BLaER1 (cell line): Measurements from ENCODE around the gene ATG12.

Source experiments
- H3K27ac ChIP-seq: shearing (Covaris generic); formaldehyde crosslinking; 2 replicates; pipeline ENCODE4 v1.8.1; 2022
- H3K27me3 ChIP-seq: shearing (Covaris generic); formaldehyde crosslinking; 2 replicates; pipeline ENCODE4 v1.8.1; 2022
- H3K36me3 ChIP-seq: shearing (Covaris generic); formaldehyde crosslinking; 2 replicates; pipeline ENCODE4 v1.8.1; 2022
- H3K4me1 ChIP-seq: shearing (Covaris generic); formaldehyde crosslinking; 2 replicates; pipeline ENCODE4 v1.8.1; 2022
- H3K4me2 ChIP-seq: shearing (Covaris generic); formaldehyde crosslinking; 2 replicates; pipeline ENCODE4 v1.8.1; 2022
- H3K4me3 ChIP-seq: shearing (Covaris generic); formaldehyde crosslinking; 2 replicates; pipeline ENCODE4 v1.8.1; 2022
- H3K9ac ChIP-seq: shearing (Covaris generic); formaldehyde crosslinking; 2 replicates; pipeline ENCODE4 v1.8.1; 2022
- H3K9me3 ChIP-seq: shearing (Covaris generic); formaldehyde crosslinking; 2 replicates; pipeline ENCODE4 v1.8.1; 2022
- H4K20me1 ChIP-seq: shearing (Covaris generic); formaldehyde crosslinking; 2 replicates; pipeline ENCODE4 v1.8.1; 2022
- Cebpa-rat ChIP-seq: shearing (Covaris generic); IDR thresholded peaks from 2 replicates; pipeline ENCODE4 v1.8.1; 2022

Gene ATG12

DNA sequence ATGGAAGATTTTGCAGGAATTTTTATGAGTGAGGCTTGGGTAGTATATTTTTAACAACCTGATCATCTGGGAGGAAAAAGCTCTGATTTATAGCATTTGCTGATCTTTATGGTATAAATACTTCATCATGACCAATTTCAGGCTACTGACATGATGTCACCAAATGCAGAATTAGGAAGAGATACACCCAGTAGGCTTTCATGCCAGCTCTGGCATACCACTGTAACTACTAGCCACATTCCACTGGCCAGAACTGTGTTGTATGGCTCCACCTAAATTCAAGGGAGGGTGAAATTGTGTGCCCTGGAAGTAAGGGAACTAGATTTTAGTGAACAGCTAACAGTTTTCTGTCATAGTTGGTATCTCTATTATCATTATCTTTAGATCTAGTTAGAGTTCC is 18.0 kb upstream of the ATG12 start:
- H3K4me1 ChIP-seq: no peaks in the 10 kb centered on the region
- H3K4me3 ChIP-seq: no peak overlapping the region
- no peak overlapping the region for H3K4me2 ChIP-seq
- no peaks in the 10 kb centered on the region for H3K36me3 ChIP-seq
- H3K9me3 ChIP-seq: peaks cover 27% of the 10 kb centered on the region
- peaks cover 39% of the 10 kb centered on the region for H4K20me1 ChIP-seq
- no peak for TF ChIP-seq Cebpa-rat
- H3K27me3 ChIP-seq: no peaks in the 10 kb centered on the region
- H3K9ac ChIP-seq: no peak overlapping the region
- H3K27ac ChIP-seq: no peak overlapping the region

DNA sequence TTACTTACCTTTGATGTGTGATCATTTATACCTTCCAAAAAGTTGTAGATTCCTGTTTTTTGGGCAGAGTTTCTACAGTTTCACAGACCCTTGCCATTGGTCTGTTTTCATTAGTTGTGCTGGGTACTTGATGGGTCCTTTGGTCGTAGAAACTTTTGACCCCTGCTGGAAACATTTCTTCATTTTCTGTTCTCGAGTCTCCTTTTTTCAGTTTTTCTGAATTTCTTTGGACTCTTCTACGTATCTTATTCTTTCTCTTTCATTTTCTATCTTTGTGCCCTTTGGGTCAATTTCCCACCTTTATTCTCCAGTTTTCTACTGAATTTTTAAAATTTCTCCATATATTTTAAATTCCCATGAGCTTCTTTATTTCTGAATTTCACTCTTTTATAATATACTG is 17.0 kb upstream of the ATG12 start:
- H3K9ac ChIP-seq: no peak overlapping the region
- H3K27me3 ChIP-seq: no peaks in the 10 kb centered on the region
- H3K4me2 ChIP-seq: no peak overlapping the region
- H3K4me3 ChIP-seq: no peak overlapping the region
- H4K20me1 ChIP-seq: peaks cover 31% of the 10 kb centered on the region
- TF ChIP-seq Cebpa-rat: no peak
- no peaks in the 10 kb centered on the region for H3K4me1 ChIP-seq
- H3K9me3 ChIP-seq: peaks cover 26% of the 10 kb centered on the region
- peaks cover 4% of the 10 kb centered on the region; the same call in 1 of the 2 replicates for H3K36me3 ChIP-seq
- H3K27ac ChIP-seq: no peak overlapping the region

DNA sequence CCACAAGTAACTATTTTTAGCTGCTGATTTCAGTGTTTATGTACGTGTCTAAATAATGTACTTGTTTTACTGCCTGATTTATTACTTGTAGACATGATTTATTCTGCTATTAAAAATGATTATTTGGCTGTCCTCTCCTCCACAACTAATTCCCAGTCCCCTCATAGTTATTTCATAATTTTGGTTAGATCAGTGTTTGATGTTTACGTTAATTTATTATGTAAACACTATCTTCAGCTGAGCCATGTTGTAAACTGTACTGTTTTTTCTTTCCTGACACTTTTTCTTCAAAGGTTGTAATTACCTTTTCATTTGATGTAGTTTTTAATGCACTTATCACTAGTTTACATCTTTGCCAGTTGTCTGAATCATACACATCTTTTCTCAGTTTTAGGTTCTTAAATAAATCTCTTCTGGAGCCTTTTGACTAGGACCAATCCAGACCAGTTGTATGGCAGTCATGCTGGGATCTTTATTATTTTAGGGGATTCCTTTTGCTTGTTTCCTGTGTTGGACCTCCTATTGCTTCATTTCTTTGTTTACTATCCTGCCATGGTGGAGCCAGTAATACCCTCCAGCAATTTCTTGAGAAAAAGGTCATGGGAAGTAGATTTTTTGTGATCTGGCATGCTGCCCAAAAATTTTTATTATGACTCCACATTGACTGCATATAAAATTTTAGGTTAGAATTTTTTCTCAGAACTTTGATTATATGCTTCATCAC is 16.4 kb upstream of the ATG12 start:
- Histone ChIP-seq H3K4me2 (no peak overlapping the region), H3K4me3 (no peak overlapping the region), H3K36me3 (peaks cover 4% of the 10 kb centered on the region; the same call in 1 of the 2 replicates), H3K27ac (no peak overlapping the region), H3K27me3 (no peaks in the 10 kb centered on the region), H3K4me1 (no peaks in the 10 kb centered on the region), H4K20me1 (peaks cover 31% of the 10 kb centered on the region), H3K9ac (no peak overlapping the region), H3K9me3 (peaks cover 23% of the 10 kb centered on the region)
- TF ChIP-seq Cebpa-rat: no peak

DNA sequence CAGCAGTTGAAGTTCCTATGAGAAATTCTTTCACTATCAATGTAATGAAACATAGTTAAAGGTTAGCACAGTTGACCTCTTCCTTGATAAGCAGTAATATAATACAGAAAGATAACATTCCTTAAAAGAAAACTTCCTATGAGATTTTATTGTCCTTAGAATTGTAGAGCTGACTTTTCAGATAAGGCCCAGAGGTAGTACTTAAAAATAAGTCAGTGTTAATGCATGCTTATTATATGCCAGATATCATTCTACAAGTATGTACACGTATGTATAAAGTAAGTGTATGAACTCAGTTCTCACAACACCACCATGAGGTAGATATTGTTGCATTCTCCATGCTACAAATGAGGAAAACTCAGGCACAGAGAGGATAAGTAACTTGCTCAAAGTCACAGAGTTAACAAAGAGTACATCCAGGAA is 15.7 kb upstream of the ATG12 start:
- no peak for TF ChIP-seq Cebpa-rat
- Histone ChIP-seq H3K27ac (no peak overlapping the region), H3K9me3 (peaks cover 19% of the 10 kb centered on the region)

DNA sequence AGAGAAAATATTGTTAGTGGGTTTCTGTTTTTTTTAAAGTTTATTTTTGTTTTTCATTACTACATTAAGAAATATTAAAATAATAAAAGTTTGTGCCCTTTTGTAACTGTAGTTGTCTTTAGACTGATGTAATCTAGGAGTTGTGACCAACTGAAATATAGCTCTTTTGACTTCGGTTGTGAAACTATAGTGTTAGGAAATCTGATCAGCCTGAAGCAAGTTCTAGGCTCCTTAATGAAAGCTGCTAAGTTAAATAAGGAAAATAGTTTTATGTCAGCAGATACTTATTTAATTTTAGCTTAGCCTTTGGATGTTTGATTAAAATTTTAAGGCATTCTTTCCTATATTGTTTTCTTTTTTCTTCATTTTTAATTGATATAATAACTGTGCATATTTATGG is 14.6 kb upstream of the ATG12 start:
- Histone ChIP-seq H3K4me1 (no peaks in the 10 kb centered on the region), H3K27me3 (no peaks in the 10 kb centered on the region), H3K27ac (no peak overlapping the region), H3K9me3 (peaks cover 11% of the 10 kb centered on the region), H3K9ac (no peak overlapping the region), H4K20me1 (peaks cover 36% of the 10 kb centered on the region), H3K4me2 (no peak overlapping the region), H3K4me3 (no peak overlapping the region), H3K36me3 (peaks cover 4% of the 10 kb centered on the region; the same call in 1 of the 2 replicates)
- TF ChIP-seq Cebpa-rat: no peak

More for the DNA sequence above, 15.7 kb upstream of the ATG12 start:
- Histone ChIP-seq H3K36me3 (peaks cover 4% of the 10 kb centered on the region; the same call in 1 of the 2 replicates), H3K27me3 (no peaks in the 10 kb centered on the region), H3K4me2 (no peak overlapping the region), H3K4me1 (no peaks in the 10 kb centered on the region), H4K20me1 (peaks cover 31% of the 10 kb centered on the region), H3K9ac (no peak overlapping the region), H3K4me3 (no peak overlapping the region)

- no peak overlapping the region for H3K27ac ChIP-seq
- TF ChIP-seq Cebpa-rat: no peak
- no peaks in the 10 kb centered on the region for H3K4me1 ChIP-seq
- H4K20me1 ChIP-seq: peaks cover 40% of the 10 kb centered on the region
- peaks cover 4% of the 10 kb centered on the region; the same call in 1 of the 2 replicates for H3K36me3 ChIP-seq
- H3K9ac ChIP-seq: no peak overlapping the region
- H3K4me3 ChIP-seq: no peak overlapping the region
- no peaks in the 10 kb centered on the region for H3K27me3 ChIP-seq
- no peak overlapping the region for H3K4me2 ChIP-seq
- H3K9me3 ChIP-seq: peaks cover 11% of the 10 kb centered on the region
Measured at GRCh38 chr5:115854139-115854538, 12.8 kb upstream of the ATG12 start.

DNA sequence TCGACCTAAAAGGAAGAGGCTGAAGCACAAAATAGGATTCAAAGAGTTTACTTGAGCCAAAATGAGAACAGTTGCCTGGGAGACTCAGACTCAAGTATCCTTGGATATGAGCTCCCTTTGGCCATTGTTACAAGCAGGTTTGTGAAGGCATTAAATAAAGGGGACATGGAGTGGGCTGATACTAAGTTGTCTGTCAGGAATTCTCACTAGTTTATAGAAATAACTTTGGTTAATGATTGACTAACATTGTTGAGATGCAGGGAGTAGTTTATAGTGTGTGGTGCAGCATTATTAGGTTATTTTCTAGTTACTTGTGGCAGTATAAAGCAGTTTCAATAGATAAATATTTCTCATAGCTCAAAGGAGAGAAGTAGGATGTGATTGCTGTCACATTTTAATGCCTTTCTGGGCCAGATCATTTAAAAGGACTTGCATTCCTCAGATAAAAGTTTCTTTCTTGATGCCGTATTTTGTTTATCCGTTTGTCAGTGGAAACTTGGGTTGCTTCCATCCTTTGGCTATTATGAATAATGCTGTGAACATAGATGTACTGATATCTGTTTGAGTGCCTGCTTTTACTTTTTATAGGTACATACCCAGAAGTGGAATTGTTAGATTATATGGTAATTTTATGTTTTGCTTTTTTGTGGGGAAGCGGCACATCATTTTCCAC is 9.5 kb upstream of the ATG12 start:
- Histone ChIP-seq H3K27me3 (no peaks in the 10 kb centered on the region), H3K36me3 (peaks cover 4% of the 10 kb centered on the region; the same call in 1 of the 2 replicates), H3K4me2 (no peak overlapping the region), H3K9me3 (peaks cover 11% of the 10 kb centered on the region), H3K27ac (no peak overlapping the region), H3K4me1 (no peaks in the 10 kb centered on the region), H3K9ac (no peak overlapping the region), H4K20me1 (peaks cover 58% of the 10 kb centered on the region), H3K4me3 (no peak overlapping the region)
- TF ChIP-seq Cebpa-rat: no peak

DNA sequence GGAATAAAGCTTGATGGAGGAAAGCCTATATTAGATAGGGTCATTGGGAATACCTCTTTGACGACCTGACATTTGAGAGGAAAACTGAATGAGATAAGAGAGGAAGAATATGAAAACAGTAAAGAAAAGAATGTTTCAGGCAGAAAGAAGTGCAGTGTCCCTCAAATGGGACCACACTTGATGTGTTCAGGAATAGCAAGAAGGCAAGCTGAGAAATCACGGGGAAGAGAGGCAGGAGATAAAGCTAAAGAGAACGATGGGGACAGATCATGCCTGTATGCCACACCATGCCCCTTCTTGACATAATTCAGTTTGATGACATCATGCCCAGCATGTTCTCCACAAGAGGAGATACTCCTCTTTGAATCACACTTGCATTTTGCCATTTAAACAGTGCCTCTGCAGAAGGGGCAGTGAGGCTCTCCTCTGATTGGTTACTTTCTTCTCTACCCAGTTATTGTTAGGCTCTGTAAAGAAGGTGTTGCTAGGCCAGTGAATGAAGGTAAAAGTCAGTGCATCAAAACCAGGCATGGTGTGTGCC is 8.0 kb upstream of the ATG12 start:
- TF ChIP-seq Cebpa-rat: no peak
- H3K4me1 ChIP-seq: peaks cover 9% of the 10 kb centered on the region
- peaks cover 67% of the 10 kb centered on the region for H4K20me1 ChIP-seq
- peaks cover 11% of the 10 kb centered on the region for H3K9me3 ChIP-seq
- no peak overlapping the region for H3K4me2 ChIP-seq
- no peaks in the 10 kb centered on the region for H3K27me3 ChIP-seq
- H3K9ac ChIP-seq: no peak overlapping the region
- peaks cover 4% of the 10 kb centered on the region; the same call in 1 of the 2 replicates for H3K36me3 ChIP-seq
- no peak overlapping the region for H3K4me3 ChIP-seq
- no peak overlapping the region for H3K27ac ChIP-seq

DNA sequence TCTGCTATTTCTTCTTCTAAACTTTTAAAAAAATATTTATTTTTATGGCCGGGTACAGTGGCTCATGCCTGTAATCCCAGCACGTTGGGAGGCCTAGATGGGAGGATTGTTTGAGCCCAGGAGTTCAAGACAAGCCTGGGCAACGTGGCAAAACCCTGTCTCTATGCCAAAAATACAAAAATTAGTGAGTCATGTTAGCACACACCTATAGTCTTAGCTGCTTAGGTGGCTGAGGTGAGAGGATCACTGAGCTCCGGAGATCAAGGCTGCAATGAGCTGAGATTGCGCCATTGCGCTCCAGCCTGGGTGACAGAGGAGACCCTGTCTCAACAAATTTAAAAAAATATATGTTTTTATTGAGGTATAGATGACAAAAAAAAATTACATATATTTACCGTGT is 5.9 kb upstream of the ATG12 start:
- peaks cover 25% of the 10 kb centered on the region for H3K4me1 ChIP-seq
- peaks cover 87% of the 10 kb centered on the region for H4K20me1 ChIP-seq
- H3K27ac ChIP-seq: no peak overlapping the region
- H3K27me3 ChIP-seq: no peaks in the 10 kb centered on the region
- no peak for TF ChIP-seq Cebpa-rat
- no peaks in the 10 kb centered on the region for H3K9me3 ChIP-seq
- H3K4me2 ChIP-seq: no peak overlapping the region
- no peak overlapping the region for H3K4me3 ChIP-seq
- no peak overlapping the region for H3K9ac ChIP-seq
- no peaks in the 10 kb centered on the region for H3K36me3 ChIP-seq

DNA sequence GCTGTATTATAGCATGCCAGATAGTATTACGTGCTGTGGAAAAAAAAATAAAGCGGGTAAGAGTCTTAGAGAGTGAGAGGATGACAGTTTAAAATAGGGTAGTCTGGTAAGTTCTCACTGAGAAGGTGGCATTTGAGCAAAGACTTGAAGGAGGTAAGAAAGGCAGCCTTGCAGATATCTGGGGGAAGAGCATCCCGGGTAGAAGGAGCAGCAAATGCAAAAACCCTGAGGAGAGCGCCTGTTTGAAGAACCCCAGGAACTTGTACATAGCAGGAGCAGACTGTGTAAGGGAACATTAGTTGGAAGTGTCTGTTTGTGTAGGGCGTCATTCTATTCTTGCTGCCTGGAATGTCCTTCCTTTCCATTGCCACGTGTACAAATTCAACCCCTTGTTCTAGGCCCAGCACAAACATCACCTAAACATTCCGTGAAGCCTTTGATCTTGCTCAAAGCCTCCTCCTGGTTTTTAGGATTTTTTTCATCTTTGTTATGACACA is 3.0 kb upstream of the ATG12 start:
- H3K4me2 ChIP-seq: peak overlapping the region; percentile 81
- H3K9me3 ChIP-seq: no peaks in the 10 kb centered on the region
- peaks cover 84% of the 10 kb centered on the region for H4K20me1 ChIP-seq
- no peak for TF ChIP-seq Cebpa-rat
- H3K4me1 ChIP-seq: peaks cover 38% of the 10 kb centered on the region
- H3K27me3 ChIP-seq: no peaks in the 10 kb centered on the region
- H3K36me3 ChIP-seq: no peaks in the 10 kb centered on the region
- H3K9ac ChIP-seq: no peak overlapping the region
- H3K27ac ChIP-seq: no peak overlapping the region
- H3K4me3 ChIP-seq: no peak overlapping the region
